LNCaP clone FGC (cell line): ENCODE data around the gene MIB1.

Experiments used
- DNase-seq: peaks from one replicate; pipeline ENCODE4 v3.0.0-alpha.2; 2011; ENCODE audit warnings: low read depth
- H3K4me3 ChIP-seq: 2 replicates; pipeline ENCODE4 v1.5.1; 2011; ENCODE audit warnings: mild to moderate bottlenecking, low read depth, low read length, control low read depth
- CTCF ChIP-seq: IDR thresholded peaks from 2 replicates; pipeline ENCODE4 v1.5.1; 2012; ENCODE audit warnings: mild to moderate bottlenecking; ENCODE audit not compliant: control insufficient read depth, insufficient read depth; ENCODE audit errors: extremely low read depth

The MIB1 gene

GRCh38 chr18:21843341-21843740, 102.7 kb downstream of the MIB1 start:
- no peak for TF ChIP-seq CTCF
- DNase-seq: no peak
- H3K4me3 ChIP-seq: no peak overlapping the region

DNA sequence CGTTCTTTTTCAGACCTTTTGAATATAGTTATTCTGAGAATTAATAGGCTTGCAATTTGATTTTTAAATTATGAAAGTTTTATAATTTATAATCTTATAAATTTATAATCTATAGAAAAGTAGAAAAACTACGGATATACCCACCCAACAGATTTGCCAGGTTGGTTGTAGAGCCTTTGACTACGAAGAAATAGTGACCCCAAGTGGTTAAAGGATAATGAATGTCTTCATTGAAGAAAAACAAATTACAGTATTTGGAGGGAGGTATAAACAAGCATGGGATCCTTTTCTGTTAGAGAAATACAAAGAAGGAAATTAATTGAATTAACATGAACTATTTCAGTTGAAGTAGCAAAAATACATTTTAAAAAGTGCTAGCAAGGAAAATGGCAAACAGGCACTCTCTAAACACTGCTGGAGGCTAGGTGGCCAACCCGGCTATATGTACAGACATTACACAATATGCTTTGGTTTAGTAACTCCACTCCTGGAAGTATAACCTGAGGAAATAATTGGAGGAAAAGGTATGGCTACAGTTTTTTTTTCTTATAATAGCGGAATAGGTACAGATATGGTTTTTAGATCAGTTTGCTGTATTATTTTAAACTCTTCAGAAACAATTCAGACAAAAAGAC, 110.9 kb downstream of the MIB1 start:
- no peak overlapping the region for H3K4me3 ChIP-seq
- DNase-seq: no peak
- TF ChIP-seq CTCF: peak; percentile 38

DNA sequence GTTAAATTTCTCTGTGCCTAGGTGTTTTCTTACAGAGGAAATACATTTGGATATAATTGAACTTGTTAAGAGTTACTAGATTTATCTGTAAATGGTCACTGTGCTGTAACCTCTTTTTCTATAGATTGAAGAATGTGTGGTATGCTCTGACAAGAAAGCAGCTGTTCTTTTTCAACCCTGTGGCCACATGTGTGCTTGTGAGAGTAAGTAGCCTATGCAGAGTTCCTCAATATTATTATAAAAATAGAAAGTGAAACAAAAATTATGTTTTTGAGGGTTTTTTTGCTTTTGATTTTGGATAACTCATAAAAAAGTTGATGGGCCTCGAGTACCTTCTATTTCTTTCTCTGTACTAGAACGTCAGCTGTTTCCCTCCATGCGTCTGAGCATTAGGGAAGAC, 112.4 kb downstream of the MIB1 start:
- no peak overlapping the region for H3K4me3 ChIP-seq
- no peak for DNase-seq
- TF ChIP-seq CTCF: no peak

DNA sequence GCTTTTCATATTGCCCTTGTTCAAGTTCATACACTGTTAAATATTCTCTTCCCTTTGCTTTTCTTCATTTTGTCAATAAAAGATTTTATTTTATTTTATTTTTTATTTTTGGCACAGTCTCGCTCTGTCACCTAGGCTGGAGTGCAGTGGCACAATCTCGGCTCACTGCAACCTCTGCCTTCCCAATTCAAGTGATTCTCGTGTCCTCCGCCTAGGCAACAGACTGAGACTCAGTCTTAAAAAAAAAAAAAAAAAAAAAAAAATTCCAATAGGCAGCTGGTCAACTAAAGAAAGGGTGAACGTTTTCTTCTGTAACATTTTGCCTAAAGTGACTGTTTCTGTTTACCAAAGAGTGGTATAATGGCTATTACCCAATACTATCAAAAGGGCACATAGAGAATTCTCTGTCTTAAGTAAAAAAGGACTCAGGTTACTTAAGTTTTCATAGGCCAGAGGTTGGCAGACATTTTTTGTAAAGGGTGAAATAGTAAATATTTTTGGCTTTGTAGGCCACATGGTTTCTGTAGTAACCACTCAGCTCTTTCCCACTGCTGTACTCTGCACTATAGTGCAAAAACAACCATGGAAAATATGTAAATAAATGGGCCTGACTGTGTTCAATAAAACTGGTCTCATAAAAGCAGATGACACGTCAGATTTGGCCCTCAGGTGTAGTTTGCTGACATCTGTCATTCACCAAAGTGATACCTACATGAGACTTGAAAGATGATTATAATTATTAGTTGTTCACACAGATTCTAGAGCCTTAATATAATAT, 113.4 kb downstream of the MIB1 start:
- peak; percentile 70 for DNase-seq
- no peak for TF ChIP-seq CTCF
- no peak overlapping the region for H3K4me3 ChIP-seq

DNA sequence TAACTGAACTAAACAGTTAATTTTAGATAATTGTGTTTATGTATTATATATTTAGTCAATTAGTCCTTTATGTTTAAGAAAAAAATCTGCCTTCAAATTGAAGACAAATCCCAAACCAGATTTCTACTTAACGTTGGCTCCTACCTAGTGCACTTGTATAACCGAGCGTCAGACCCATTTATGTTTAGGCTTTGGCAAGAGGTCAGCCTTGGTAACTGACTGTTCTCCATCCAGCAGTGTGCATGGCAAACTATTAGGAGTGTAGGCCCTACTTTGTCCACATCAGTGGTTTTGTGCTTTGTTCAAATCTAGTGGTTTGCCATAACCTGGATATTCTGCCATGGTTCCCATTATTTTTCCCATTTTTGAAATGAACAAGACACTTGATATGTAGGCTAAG, 114.8 kb downstream of the MIB1 start:
- DNase-seq: no peak
- no peak for TF ChIP-seq CTCF
- H3K4me3 ChIP-seq: no peak overlapping the region

GRCh38 chr18:21857871-21858270, 117.3 kb downstream of the MIB1 start:
- DNase-seq: no peak
- no peak overlapping the region for H3K4me3 ChIP-seq
- no peak for TF ChIP-seq CTCF
